Mammary epithelial cell (primary cell): Measurements from ENCODE around the gene TCHP.

Experiments used
- CTCF ChIP-seq, 2 donors: IDR thresholded peaks in 1 of 2; conservative IDR thresholded peaks in 1 of 2; 2 replicates each; pipeline ENCODE4 v1.5.1; 2011 to 2012; ENCODE audit warnings: inconsistent platforms in 2 of 2, low read length in 2 of 2, mild to moderate bottlenecking in 2 of 2, control low read depth in 1 of 2, low read depth in 1 of 2; ENCODE audit not compliant: insufficient read depth in 1 of 2; ENCODE audit errors: extremely low read depth in 1 of 2
- EZH2 ChIP-seq: IDR thresholded peaks from 2 replicates; pipeline ENCODE4 v1.6.1; 2012; ENCODE audit warnings: low read length, inconsistent platforms, borderline replicate concordance

DNA sequence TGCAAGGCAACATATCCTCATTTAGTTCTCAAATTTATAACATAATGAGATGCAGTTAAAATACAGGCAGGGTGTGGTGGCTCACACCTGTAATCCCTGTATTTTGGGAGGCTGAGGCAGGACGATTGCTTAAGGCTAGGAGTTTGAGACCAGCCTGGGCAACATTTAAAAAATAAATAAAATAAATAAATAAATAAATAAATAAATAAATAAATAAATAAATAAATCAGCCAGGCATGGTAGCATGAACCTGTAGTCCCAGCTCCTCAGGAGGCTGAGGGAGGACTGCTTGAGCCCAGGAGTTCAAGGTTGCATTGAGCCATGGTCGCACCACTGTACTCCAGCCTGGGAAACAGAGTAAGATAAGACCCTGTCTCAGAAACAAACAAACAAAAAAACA is 39.4 kb downstream of the TCHP start:
- TF ChIP-seq CTCF (conservative IDR thresholded peaks at IDR 0.05 in 1 of 2, IDR thresholded peaks at IDR 0.05 in 1 of 2; ENCODE audit: extremely low read depth in 1 of 2, insufficient read depth in 1 of 2, low read depth in 1 of 2, low read length in 2 of 2) (no peak), EZH2 (no peak)
